Testis (tissue), 2 donors: ENCODE data around the gene STIP1.

ENCODE experiments used
- POLR2A ChIP-seq: fragments of 450-650 bp; IDR thresholded peaks from one replicate; pipeline ENCODE4 v1.6.1; 2017; ENCODE audit warnings: antibody characterized with exemption, mild to moderate bottlenecking, moderate library complexity
- TF ChIP-seq, protein P1 (sequence below), 3 experiments: fragments of 450-650 bp in 2 of 3; fragments of 200-600 bp in 1 of 3; sonication (generic) in 1 of 3; IDR thresholded peaks; one replicate each; pipeline ENCODE4 v1.5.1; 2016 to 2019; ENCODE audit warnings: antibody characterized with exemption in 3 of 3, mild to moderate bottlenecking in 2 of 3, moderate library complexity in 1 of 3

- TF ChIP-seq, protein P1, sequence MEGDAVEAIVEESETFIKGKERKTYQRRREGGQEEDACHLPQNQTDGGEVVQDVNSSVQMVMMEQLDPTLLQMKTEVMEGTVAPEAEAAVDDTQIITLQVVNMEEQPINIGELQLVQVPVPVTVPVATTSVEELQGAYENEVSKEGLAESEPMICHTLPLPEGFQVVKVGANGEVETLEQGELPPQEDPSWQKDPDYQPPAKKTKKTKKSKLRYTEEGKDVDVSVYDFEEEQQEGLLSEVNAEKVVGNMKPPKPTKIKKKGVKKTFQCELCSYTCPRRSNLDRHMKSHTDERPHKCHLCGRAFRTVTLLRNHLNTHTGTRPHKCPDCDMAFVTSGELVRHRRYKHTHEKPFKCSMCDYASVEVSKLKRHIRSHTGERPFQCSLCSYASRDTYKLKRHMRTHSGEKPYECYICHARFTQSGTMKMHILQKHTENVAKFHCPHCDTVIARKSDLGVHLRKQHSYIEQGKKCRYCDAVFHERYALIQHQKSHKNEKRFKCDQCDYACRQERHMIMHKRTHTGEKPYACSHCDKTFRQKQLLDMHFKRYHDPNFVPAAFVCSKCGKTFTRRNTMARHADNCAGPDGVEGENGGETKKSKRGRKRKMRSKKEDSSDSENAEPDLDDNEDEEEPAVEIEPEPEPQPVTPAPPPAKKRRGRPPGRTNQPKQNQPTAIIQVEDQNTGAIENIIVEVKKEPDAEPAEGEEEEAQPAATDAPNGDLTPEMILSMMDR (IDR thresholded peaks at IDR 0.05) = no peak
- no peak for TF ChIP-seq POLR2A
These were observed 19.9 kb upstream of the STIP1 start, which contains the start of gene MACROD1 for GRCh38 chr11:64165842-64166635.
